Measurements from ENCODE around the gene KCNC4. TPM values are rescaled to one million over a fixed set of nuclear protein-coding genes. Genes with fewer than 3 reads are reported as not detected.
A peak's percentile ranks its signal among the peaks of the same experiment; 100 is the strongest.

KCNC4 gene
- total RNA-seq, 1 donor from 2014 or later = 4.8 TPM

GRCh38 chr1:110203021-110203661 lies 7.0 kb upstream of the KCNC4 start:
- no peaks in the 10 kb centered on the region for H3K9me3 Mint-ChIP-seq
- peaks cover 32% of the 10 kb centered on the region for H3K27me3 Mint-ChIP-seq
- H3K27ac Mint-ChIP-seq = peak overlapping the region; percentile 37
- H3K4me1 Mint-ChIP-seq (ENCODE audit: unreplicated experiment) = peaks cover 7% of the 10 kb centered on the region
- no peak for DNase-seq (ENCODE audit: extremely low spot score, unreplicated experiment)
- no peak overlapping the region for H3K4me3 Mint-ChIP-seq
- TF ChIP-seq CTCF (conservative IDR thresholded peaks at IDR 0.05) = peak; percentile 91
- H3K36me3 Mint-ChIP-seq = no peaks in the 10 kb centered on the region

GRCh38 chr1:110205156-110205555 lies 5.0 kb upstream of the KCNC4 start:
- Mint-ChIP-seq H3K4me3 (no peak overlapping the region), H3K27ac (no peak overlapping the region), H3K9me3 (no peaks in the 10 kb centered on the region), H3K4me1 (ENCODE audit: unreplicated experiment) (peaks cover 18% of the 10 kb centered on the region), H3K36me3 (no peaks in the 10 kb centered on the region), H3K27me3 (peaks cover 48% of the 10 kb centered on the region)
- no peak for TF ChIP-seq CTCF (conservative IDR thresholded peaks at IDR 0.05)
- DNase-seq (ENCODE audit: extremely low spot score, unreplicated experiment) = no peak

- Mint-ChIP-seq H3K27me3 (peaks cover 46% of the 10 kb centered on the region), H3K27ac (no peak overlapping the region)
These were observed 4.4 kb upstream of the KCNC4 start for GRCh38 chr1:110205591-110206155.

GRCh38 chr1:110206261-110206920 lies 3.7 kb upstream of the KCNC4 start:
- H3K4me1 Mint-ChIP-seq (ENCODE audit: unreplicated experiment) = peaks cover 18% of the 10 kb centered on the region
- TF ChIP-seq CTCF (conservative IDR thresholded peaks at IDR 0.05) = no peak
- no peak overlapping the region for H3K4me3 Mint-ChIP-seq
- no peaks in the 10 kb centered on the region for H3K36me3 Mint-ChIP-seq
- DNase-seq (ENCODE audit: extremely low spot score, unreplicated experiment) = no peak
- H3K9me3 Mint-ChIP-seq = no peaks in the 10 kb centered on the region
- no peak overlapping the region for H3K27ac Mint-ChIP-seq
- peaks cover 52% of the 10 kb centered on the region for H3K27me3 Mint-ChIP-seq

More at GRCh38 chr1:110205591-110206155, 4.4 kb upstream of the KCNC4 start:
- TF ChIP-seq CTCF (conservative IDR thresholded peaks at IDR 0.05) = no peak
- H3K4me3 Mint-ChIP-seq = no peak overlapping the region
- peaks cover 18% of the 10 kb centered on the region for H3K4me1 Mint-ChIP-seq (ENCODE audit: unreplicated experiment)
- H3K9me3 Mint-ChIP-seq = no peaks in the 10 kb centered on the region
- no peak for DNase-seq (ENCODE audit: extremely low spot score, unreplicated experiment)
- H3K36me3 Mint-ChIP-seq = no peaks in the 10 kb centered on the region

- Mint-ChIP-seq H3K36me3 (no peaks in the 10 kb centered on the region), H3K27ac (no peak overlapping the region), H3K4me3 (peak overlapping the region; percentile 63), H3K4me1 (ENCODE audit: unreplicated experiment) (peaks cover 21% of the 10 kb centered on the region), H3K9me3 (no peaks in the 10 kb centered on the region), H3K27me3 (peaks cover 61% of the 10 kb centered on the region)
- DNase-seq (ENCODE audit: extremely low spot score, unreplicated experiment) = no peak
- peak; percentile 91 for TF ChIP-seq CTCF (conservative IDR thresholded peaks at IDR 0.05)
These were observed 2.3 kb upstream of the KCNC4 start for GRCh38 chr1:110207831-110208230.

Measured in type B pancreatic cell (in vitro differentiated cells).